Nephron (organoid): ENCODE measurements around the gene CCT7.

Experiments used
- H3K27ac Mint-ChIP-seq, 3 experiments: 2 replicates each; pipeline ENCODE4 v1.8.0; 2020; ENCODE audit warnings: mixed read lengths in 3 of 3, mild to moderate bottlenecking in 2 of 3, moderate library complexity in 1 of 3
- H3K27me3 Mint-ChIP-seq: 2 replicates; pipeline ENCODE4 v1.8.0; 2021; ENCODE audit warnings: low read depth, mild to moderate bottlenecking, moderate library complexity, mixed read lengths
- H3K36me3 Mint-ChIP-seq: 2 replicates; pipeline ENCODE4 v1.8.0; 2020; ENCODE audit warnings: low read depth, mixed read lengths
- H3K4me1 Mint-ChIP-seq: 2 replicates; pipeline ENCODE4 v1.8.0; 2020; ENCODE audit warnings: mixed read lengths
- H3K4me3 Mint-ChIP-seq, 3 experiments: 2 replicates each; pipeline ENCODE4 v1.8.0; 2020; ENCODE audit warnings: mild to moderate bottlenecking in 3 of 3, mixed read lengths in 3 of 3, moderate library complexity in 2 of 3
- H3K9me3 Mint-ChIP-seq: 2 replicates; pipeline ENCODE4 v1.8.0; 2020; ENCODE audit warnings: mixed read lengths
- TF ChIP-seq, protein P1 (sequence below), 3 experiments: fragments of 200-600 bp; sonication (generic); IDR thresholded peaks; one replicate each; pipeline ENCODE4 v1.5.0; 2021; ENCODE audit warnings: antibody characterized with exemption in 3 of 3; ENCODE audit not compliant: unreplicated experiment in 3 of 3

Gene CCT7

DNA sequence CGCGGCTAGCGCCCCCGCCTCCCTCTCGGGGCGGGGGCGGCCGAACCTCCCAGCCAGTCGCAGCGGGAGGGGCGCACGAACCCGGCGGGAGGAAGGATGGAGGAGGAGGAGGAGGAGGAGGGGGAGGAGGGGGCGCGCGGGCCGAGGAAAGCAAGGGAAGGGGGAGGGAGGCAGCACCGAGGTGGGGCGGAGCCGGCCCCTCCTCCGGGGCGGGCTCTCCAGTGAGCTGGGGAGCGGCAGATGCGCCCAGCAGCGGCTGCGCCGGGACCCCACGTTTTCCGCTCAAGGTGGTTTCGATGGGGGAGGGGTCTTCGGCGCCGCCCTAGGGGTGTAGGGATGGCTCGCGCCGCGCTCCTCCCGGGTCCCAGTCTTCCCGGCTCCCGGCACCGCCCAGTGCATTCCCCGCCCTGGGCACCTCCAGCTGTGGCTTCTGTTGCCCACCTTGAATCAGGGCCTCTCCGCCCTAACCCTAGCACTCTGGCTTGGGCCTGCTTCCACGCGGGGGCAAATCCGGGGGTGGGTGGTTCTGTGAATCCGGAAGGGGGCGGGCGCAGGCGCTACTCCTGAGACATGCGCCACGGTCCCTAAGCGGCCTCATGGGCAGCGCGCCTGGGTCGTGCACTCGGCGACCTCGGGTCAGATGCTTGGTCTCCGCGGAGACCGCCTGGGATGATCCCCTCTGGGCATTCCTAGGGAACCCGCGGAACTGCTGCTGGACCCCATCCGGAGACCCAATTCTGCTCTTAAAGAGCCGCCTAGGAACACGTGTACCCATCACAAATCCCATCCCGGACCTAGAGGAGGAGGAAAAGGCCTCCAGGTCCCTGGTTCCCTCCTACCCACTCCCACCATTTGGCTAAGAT, 50.4 kb downstream of the CCT7 start, which contains the start of gene FBXO41:
Gene FBXO41 (minus strand): TSS at position 183 of the 863 bp plus-strand sequence. CDS start 14,848 bp downstream, outside the sequence.
- Mint-ChIP-seq H3K27ac (no peak within 1 kb of the TSS), H3K27me3 (peaks cover 64% of the 10 kb centered on the region), H3K9me3 (no peaks in the 10 kb centered on the region), H3K4me3 (peak within 1 kb of the TSS; percentile 77 to 86 (median 82)), H3K4me1 (no peaks in the 10 kb centered on the region), H3K36me3 (no peaks in the 10 kb centered on the region)
- TF ChIP-seq, protein P1, sequence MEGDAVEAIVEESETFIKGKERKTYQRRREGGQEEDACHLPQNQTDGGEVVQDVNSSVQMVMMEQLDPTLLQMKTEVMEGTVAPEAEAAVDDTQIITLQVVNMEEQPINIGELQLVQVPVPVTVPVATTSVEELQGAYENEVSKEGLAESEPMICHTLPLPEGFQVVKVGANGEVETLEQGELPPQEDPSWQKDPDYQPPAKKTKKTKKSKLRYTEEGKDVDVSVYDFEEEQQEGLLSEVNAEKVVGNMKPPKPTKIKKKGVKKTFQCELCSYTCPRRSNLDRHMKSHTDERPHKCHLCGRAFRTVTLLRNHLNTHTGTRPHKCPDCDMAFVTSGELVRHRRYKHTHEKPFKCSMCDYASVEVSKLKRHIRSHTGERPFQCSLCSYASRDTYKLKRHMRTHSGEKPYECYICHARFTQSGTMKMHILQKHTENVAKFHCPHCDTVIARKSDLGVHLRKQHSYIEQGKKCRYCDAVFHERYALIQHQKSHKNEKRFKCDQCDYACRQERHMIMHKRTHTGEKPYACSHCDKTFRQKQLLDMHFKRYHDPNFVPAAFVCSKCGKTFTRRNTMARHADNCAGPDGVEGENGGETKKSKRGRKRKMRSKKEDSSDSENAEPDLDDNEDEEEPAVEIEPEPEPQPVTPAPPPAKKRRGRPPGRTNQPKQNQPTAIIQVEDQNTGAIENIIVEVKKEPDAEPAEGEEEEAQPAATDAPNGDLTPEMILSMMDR (IDR thresholded peaks at IDR 0.05; ENCODE audit: unreplicated experiment in 3 of 3): no peak

DNA sequence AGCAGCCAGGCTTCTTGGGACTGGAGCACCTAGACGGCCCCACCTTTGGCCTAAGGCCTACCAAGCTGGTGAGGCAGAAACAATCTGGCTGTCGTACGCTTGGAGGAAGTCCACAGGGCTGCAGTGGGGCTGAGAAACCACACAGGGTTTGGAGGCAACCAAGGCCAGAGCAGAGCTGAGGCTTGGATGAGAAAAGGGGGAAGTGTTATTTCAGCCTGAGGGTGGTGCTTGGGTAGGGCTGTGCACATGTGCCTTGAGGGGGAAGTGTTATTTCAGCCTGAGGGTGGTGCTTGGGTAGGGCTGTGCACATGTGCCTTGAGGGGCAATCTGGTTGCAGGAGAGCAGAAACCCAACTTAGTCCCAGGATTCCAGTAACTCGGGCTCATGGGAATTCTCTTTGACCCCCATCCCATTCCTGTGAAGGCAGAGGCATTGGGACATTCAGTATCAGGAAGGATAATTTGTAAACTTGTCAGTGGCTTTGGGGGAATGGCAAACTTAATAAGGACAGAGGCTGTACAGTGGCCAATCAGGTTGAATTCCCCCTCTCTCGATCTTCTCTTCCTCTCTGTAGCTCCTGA, 51.1 kb downstream of the CCT7 start:
- Mint-ChIP-seq H3K27ac (no peak overlapping the region), H3K4me1 (no peaks in the 10 kb centered on the region), H3K36me3 (no peaks in the 10 kb centered on the region), H3K27me3 (peaks cover 71% of the 10 kb centered on the region), H3K4me3 (peak overlapping the region; percentile 62 to 71 (median 70)), H3K9me3 (no peaks in the 10 kb centered on the region)
- TF ChIP-seq, protein P1 (IDR thresholded peaks at IDR 0.05; ENCODE audit: unreplicated experiment in 3 of 3): no peak

DNA sequence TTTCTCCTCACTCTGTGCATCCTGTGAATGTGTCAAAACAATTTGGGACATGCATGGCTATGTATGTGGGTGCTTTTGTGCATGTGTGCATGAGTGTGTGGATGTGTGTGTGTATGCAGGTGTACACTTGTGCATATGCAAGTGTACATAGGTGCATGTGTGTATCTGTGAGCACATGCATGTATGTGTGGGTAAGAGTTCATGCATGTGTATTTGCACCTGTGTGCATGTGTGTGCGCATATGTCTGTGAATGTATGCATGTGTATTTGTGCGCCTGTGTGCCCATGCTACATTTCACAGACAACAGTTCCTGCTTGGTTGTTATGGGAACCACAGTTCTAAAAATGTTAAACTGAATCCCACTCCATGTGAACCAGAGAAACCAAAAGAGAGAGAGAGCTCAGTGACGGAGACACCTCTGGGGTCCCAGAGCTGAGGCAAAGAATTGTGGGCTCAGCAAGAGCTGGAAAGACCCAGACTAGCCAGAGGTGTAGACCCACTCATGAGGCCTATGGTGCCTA, 52.1 kb downstream of the CCT7 start:
- Mint-ChIP-seq H3K27me3 (peaks cover 80% of the 10 kb centered on the region), H3K27ac (no peak overlapping the region), H3K9me3 (no peaks in the 10 kb centered on the region), H3K4me1 (peaks cover 3% of the 10 kb centered on the region), H3K4me3 (peak overlapping the region; percentile 62 to 71 (median 70)), H3K36me3 (no peaks in the 10 kb centered on the region)
- TF ChIP-seq, protein P1 (IDR thresholded peaks at IDR 0.05; ENCODE audit: unreplicated experiment in 3 of 3): no peak

DNA sequence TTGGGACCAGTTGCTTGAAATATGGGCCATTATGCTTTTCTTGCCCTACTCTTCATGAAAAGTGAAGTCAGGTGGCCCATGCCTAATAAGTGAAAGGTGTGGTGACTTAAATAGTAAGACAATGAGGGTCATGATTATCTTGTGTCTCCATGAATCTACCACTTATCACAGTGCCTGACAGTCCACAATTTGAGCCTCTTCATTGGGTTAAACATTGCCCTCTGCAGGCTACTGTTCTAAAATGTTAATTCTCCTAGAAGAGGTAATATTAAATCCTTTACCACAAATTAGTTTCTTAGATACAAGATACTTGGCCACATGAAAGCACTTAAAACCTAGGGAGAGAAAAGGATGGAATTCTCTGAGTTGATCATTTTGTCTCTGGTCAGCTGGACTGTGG, 55.2 kb downstream of the CCT7 start:
- H3K4me1 Mint-ChIP-seq: peaks cover 6% of the 10 kb centered on the region
- peaks cover 97% of the 10 kb centered on the region for H3K27me3 Mint-ChIP-seq
- H3K9me3 Mint-ChIP-seq: no peaks in the 10 kb centered on the region
- no peaks in the 10 kb centered on the region for H3K36me3 Mint-ChIP-seq
- H3K27ac Mint-ChIP-seq: no peak overlapping the region
- TF ChIP-seq, protein P1 (IDR thresholded peaks at IDR 0.05; ENCODE audit: unreplicated experiment in 3 of 3): no peak
- H3K4me3 Mint-ChIP-seq: no peak overlapping the region

DNA sequence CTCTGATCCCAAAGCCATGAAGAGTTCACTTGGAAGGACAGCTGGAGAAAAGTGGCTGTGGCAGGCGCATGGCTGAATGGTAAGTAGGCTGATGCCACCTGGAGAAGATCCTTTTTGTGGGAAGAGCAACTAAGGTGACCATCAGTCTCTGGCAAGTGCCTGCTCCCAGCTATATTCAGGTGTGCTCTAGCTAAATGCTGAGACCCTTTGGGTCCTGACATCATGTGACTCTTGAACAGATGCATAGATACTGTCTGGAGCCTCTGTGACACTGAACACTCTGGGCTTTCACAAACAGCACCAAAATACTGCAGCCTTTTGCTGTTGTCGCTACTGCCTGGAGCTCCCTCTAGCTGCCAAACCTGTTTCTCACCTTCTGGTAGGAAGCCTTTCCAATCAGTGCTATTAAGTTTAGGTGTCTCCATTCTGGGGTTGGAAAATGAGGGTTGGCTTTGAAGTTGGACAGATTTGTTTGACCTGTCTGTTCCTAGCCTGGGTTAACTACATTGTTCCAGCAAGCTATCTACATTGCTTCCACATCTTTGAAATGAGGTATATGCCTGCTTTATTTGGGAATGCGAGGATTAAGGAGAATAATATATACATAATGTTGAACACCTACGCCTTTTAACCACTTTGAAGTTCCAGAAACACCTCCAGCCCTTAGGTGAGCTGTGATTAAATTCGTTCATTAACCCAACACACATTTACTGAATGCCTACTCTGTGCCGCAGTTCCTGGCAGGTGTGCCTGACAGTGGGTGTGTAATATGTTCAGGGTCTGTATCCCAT, 56.1 kb downstream of the CCT7 start:
- H3K4me3 Mint-ChIP-seq: peak overlapping the region in 2 of 3 experiments; percentile 8 to 77
- H3K9me3 Mint-ChIP-seq: no peaks in the 10 kb centered on the region
- peaks cover 99% of the 10 kb centered on the region for H3K27me3 Mint-ChIP-seq
- TF ChIP-seq, protein P1 (IDR thresholded peaks at IDR 0.05; ENCODE audit: unreplicated experiment in 3 of 3): peak in 2 of 3 experiments; percentile 21 to 36
- H3K4me1 Mint-ChIP-seq: peaks cover 6% of the 10 kb centered on the region
- no peak overlapping the region for H3K27ac Mint-ChIP-seq
- no peaks in the 10 kb centered on the region for H3K36me3 Mint-ChIP-seq
